ENCODE data around the gene VTA1. TPM values are rescaled to one million over a fixed set of nuclear protein-coding genes. Genes with fewer than 3 reads are reported as not detected.

VTA1 gene
- total and polyA plus RNA-seq, 2 of the 4 experiments (the other 2 are of a cell fraction), result 60.9 to 120 TPM

DNA sequence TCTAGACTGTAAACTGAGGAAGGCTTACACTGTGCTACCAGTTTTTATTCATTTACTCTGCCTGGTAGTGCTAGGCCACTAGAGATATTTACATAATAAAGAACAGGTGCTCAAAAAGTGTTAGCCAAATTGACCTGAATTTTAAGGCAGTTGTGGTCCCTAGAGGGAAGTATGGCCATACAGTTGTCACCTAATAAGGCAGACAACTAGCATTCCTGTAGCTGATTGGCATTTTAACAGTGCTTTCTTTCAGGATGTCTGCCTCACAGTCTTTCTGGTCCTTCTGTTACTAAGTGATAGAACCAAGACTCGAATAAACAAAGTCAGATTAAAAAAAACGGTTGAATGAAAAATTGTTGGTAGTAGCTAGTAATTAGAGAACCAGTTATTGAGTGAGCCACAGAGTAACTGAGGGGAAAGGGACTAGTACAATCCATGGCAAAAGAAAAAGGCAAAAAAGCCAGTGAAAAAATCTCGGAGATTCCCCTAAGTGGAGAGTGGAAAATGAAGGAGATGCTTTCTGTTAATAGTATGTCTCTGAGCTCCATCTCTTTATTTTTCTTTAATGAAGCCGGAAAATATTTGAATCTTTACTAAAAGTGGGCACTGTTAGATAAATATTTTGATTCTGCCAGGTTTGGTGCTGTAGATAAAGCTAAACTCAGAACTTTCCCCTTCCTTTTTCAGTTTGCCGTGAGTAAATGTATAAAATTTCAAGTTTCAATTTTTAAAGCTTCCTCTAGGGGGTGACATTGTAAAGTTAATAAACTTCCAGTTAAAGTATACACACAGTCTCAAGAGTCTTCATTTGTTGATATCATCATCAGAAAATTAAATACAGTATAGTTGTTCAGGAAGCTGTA lies 9.1 kb downstream of the VTA1 start:
- H3K79me1 ChIP-seq (ENCODE audit: low read depth in 1 of 2, low read length in 2 of 2), result peaks cover 10 to 40% of the 10 kb centered on the region in 2 experiments
- no peaks in the 10 kb centered on the region; the same call in 1 of the 2 replicates for H3K4me1 ChIP-seq (ENCODE audit: control insufficient read depth, insufficient read depth, low read length)
- no TSS peak for BruUV-seq (replicated peaks)
- no peak overlapping the region for H2AK5ac ChIP-seq (ENCODE audit: low read depth, low read length)
- DNase-seq (peak; percentile 37), ATAC-seq (ENCODE audit: low read depth) (peak; percentile 46; the same call in 1 of the 2 replicates)
- 52% methylated on average over 2 of the region's 5 CpGs; no CpG with 5 or more reads in 1 of the 2 experiments for WGBS, 2 experiments (ENCODE audit: extremely low coverage in 2 of 2, insufficient read length in 1 of 2)
- H2AFZ ChIP-seq (replicated peaks; ENCODE audit: low read length, poor library complexity), result no peak overlapping the region
- H3K14ac ChIP-seq (replicated peaks; ENCODE audit: low read depth, low read length), result no peak overlapping the region
- H3K27me3 ChIP-seq (ENCODE audit: control insufficient read depth, insufficient read depth, low read length), result no peaks in the 10 kb centered on the region
- no peaks in the 10 kb centered on the region for H3K36me3 ChIP-seq (ENCODE audit: control insufficient read depth, insufficient read depth, low read length)
- peak overlapping the region in 1 of 2 experiments; percentile 4; a peak in 1 of 4 replicates for H4K8ac ChIP-seq (ENCODE audit: low read depth in 2 of 2, low read length in 2 of 2)
- H2BK20ac ChIP-seq (ENCODE audit: low read depth, low read length), result no peak overlapping the region
- H3K9ac ChIP-seq (ENCODE audit: low read depth, low read length), result no peak overlapping the region
- intact Hi-C loops (cut with micrococcal nuclease) (no loop called here), dilution Hi-C loops (cut with HindIII; ENCODE audit: low sequenced_read_pairs, unreplicated experiment) (no loop called here), in situ Hi-C loops (cut with MboI; ENCODE audit: low sequenced_read_pairs) (no loop called here)
- H3K9me3 ChIP-seq (ENCODE audit: control insufficient read depth, insufficient read depth, low read length), result no peaks in the 10 kb centered on the region
- no peak overlapping the region for H2BK15ac ChIP-seq (ENCODE audit: low read depth, low read length)
- CTCF ChIA-PET, result interaction anchor here (0.7 to 1.4 kb wide), 4 partner anchors 9 to 319 kb away, joined by 3 to 4 read pairs (median 4); partner anchors contain the start of genes NMBR and VTA1
- H4K5ac ChIP-seq (ENCODE audit: low read depth, low read length), result no peak overlapping the region
- no peak overlapping the region for H3K27ac ChIP-seq (ENCODE audit: insufficient read depth, low read length)
- POLR2A ChIA-PET (ENCODE audit: unreplicated experiment), result no interaction called here
- no peak overlapping the region for H3K56ac ChIP-seq (ENCODE audit: extremely low read depth, insufficient read depth, low read length)
- no peak overlapping the region for H4K91ac ChIP-seq (ENCODE audit: insufficient read depth, low read depth, low read length)
- peak overlapping the region; percentile 73; the same call in 1 of the 2 replicates for H3K4me2 ChIP-seq (ENCODE audit: low read depth, low read length)
- H3K23ac ChIP-seq (ENCODE audit: low read depth, low read length), result no peak overlapping the region; the same call in 1 of the 2 replicates
- H3K4ac ChIP-seq (ENCODE audit: low read depth, low read length), result no peak overlapping the region
- H3K18ac ChIP-seq (ENCODE audit: low read depth, low read length), result no peak overlapping the region
- no peaks in the 10 kb centered on the region for H3K9me1 ChIP-seq (ENCODE audit: insufficient read depth, low read length)
- TF ChIP-seq BHLHE40 (IDR thresholded peaks at IDR 0.05; ENCODE audit: low read depth, low read length) (no peak), MAZ (IDR thresholded peaks at IDR 0.05; ENCODE audit: borderline replicate concordance, low read depth, low read length) (no peak), SMC3 (IDR thresholded peaks at IDR 0.05; ENCODE audit: low read depth, low read length) (peak; percentile 32; the same call in 1 of the 2 replicates), RAD21 (IDR thresholded peaks at IDR 0.05; ENCODE audit: low read length) (peak; percentile 39)
- TF ChIP-seq, protein P1, sequence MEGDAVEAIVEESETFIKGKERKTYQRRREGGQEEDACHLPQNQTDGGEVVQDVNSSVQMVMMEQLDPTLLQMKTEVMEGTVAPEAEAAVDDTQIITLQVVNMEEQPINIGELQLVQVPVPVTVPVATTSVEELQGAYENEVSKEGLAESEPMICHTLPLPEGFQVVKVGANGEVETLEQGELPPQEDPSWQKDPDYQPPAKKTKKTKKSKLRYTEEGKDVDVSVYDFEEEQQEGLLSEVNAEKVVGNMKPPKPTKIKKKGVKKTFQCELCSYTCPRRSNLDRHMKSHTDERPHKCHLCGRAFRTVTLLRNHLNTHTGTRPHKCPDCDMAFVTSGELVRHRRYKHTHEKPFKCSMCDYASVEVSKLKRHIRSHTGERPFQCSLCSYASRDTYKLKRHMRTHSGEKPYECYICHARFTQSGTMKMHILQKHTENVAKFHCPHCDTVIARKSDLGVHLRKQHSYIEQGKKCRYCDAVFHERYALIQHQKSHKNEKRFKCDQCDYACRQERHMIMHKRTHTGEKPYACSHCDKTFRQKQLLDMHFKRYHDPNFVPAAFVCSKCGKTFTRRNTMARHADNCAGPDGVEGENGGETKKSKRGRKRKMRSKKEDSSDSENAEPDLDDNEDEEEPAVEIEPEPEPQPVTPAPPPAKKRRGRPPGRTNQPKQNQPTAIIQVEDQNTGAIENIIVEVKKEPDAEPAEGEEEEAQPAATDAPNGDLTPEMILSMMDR (conservative IDR thresholded peaks at IDR 0.05; ENCODE audit: low read depth, low read length), result peak; percentile 53
- H3K4me3 ChIP-seq (ENCODE audit: insufficient read depth, low read depth, low read length), result no peak overlapping the region
- no peak overlapping the region for H2AK9ac ChIP-seq (replicated peaks; ENCODE audit: low read depth, low read length, poor library complexity)
- peak overlapping the region; percentile 19 for H2BK5ac ChIP-seq (ENCODE audit: low read depth, low read length, poor library complexity, severe bottlenecking)
- no peaks in the 10 kb centered on the region; the same call in 1 of the 2 replicates for H4K20me1 ChIP-seq (ENCODE audit: insufficient read depth, low read length)
- H2BK120ac ChIP-seq (ENCODE audit: low read depth, low read length), result no peak overlapping the region

Data from IMR-90 (cell line).